Right lobe of liver (tissue), 6 donors: ENCODE results near the gene AKR1D1. TPM values are rescaled to one million over a fixed set of nuclear protein-coding genes. Genes with fewer than 3 reads are reported as not detected.

Experiments used
- ATAC-seq, 4 donors: fragments of 200-7000 bp; cut with Tn5 transposase; one replicate each; pipeline ENCODE4 v1.9.1; 2020; ENCODE audit warnings: mild to moderate bottlenecking in 4 of 4, moderate library complexity in 4 of 4
- DNase-seq, 3 donors: peaks; one replicate each; pipeline ENCODE4 v3.0.0-alpha.2; 2020
- H3K27ac ChIP-seq, 3 donors: fragments of 200-600 bp; one replicate each; pipeline ENCODE4 v1.8.0; 2022
- H3K27me3 ChIP-seq, 2 donors: fragments of 200-600 bp; one replicate each; pipeline ENCODE4 v1.8.0; 2022
- H3K36me3 ChIP-seq, 4 donors: fragments of 200-600 bp; sonication (generic) in 1 of 4; one replicate each; pipeline versions ENCODE4 v1.5.1 to v1.8.0; 2017 to 2022; ENCODE audit warnings: control low read depth in 1 of 4
- H3K4me1 ChIP-seq, 4 donors: fragments of 200-600 bp; sonication (generic) in 1 of 4; one replicate each; pipeline versions ENCODE4 v1.5.1 to v1.8.0; 2017 to 2022; ENCODE audit warnings: control low read depth in 1 of 4
- H3K4me3 ChIP-seq, 3 donors: fragments of 200-600 bp; one replicate each; pipeline ENCODE4 v1.8.0; 2022
- H3K9me3 ChIP-seq, 4 donors: fragments of 200-600 bp; sonication (generic) in 1 of 4; one replicate each; pipeline versions ENCODE4 v1.5.1 to v1.8.0; 2017 to 2022; ENCODE audit warnings: control low read depth in 1 of 4
- POLR2A ChIP-seq: fragments of 450-650 bp; IDR thresholded peaks from one replicate; pipeline ENCODE4 v1.6.1; 2017; ENCODE audit warnings: antibody characterized with exemption, mild to moderate bottlenecking
- WGBS: methylation state at CpG from one replicate; pipeline ENCODE4 v1.1.6; 2018; ENCODE audit warnings: low coverage, low lambda C conversion rate; ENCODE audit not compliant: insufficient coverage; ENCODE audit errors: missing lambda C conversion rate; 5-methylcytosine and 5-hydroxymethylcytosine counted together
- intact Hi-C, 2 donors: fragments of 100-400 bp; cut with DNase I; formaldehyde crosslinking; loops; one replicate each; pipeline versions ENCODE4 v1.11.2 to v1.14.1; 2022
- total RNA-seq, 6 experiments: library from RNA; depleted of rRNA in 2 of 6; stranded (reverse); fragments of >200 nt in 2 of 6; fragmentation: NEBNext Ultra II Directional in 3 of 6; extraction: Animal tissue kit (Norgen Biotek cat#: 25700) in 3 of 6; gene quantifications; one replicate each; pipeline versions ENCODE4 v1.1.0 to v1.2.4, GENCODE V29; 2016 to 2023
- TF ChIP-seq, protein P1 (sequence below), 4 donors: fragments of 200-600 bp in 3 of 4; fragments of 450-650 bp in 1 of 4; IDR thresholded peaks; one replicate each; pipeline versions ENCODE4 v1.5.1 to v1.8.0; 2016 to 2022; ENCODE audit warnings: antibody characterized with exemption in 4 of 4, mild to moderate bottlenecking in 2 of 4
- donor health status: DM: no; HTN: yes; CAD: no.
- donor health status: DM: no; HTN: no; CAD: no.
- donor health status: DM: no; HTN: no; CAD: no.
- donor health status: DM: no; HTN: yes; CAD: no.
- donor health status: DM: no; HTN: yes; CAD: no.

Gene AKR1D1
- total RNA-seq, 6 experiments from 2014 or later = 43.8 to 332 (median 93.6) TPM

DNA sequence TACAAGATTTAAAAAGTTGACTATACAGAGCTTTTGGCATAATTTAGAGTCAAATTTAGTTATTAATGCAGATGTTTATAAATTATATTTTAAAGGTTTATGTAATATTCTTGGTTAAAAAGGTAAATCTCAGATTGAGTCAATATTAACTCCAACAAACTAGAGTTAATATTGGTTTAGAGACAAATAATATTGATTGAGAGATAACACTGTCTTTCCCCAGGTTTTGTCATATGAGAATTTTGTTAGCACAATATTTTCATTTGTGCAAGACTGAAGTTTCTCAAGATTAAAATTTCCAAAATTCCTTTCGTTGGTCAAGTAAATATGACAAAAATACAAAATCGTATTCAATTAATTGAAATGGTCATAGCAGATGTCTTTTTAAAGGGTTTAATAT lies 12.9 kb upstream of the AKR1D1 start:
- Histone ChIP-seq H3K4me1 (peaks cover 0 to 44% (median 22%) of the 10 kb centered on the region in 4 donors), H3K36me3 (no peaks in the 10 kb centered on the region), H3K4me3 (no peak overlapping the region), H3K27ac (peak overlapping the region; percentile 0 to 64 (median 17)), H3K27me3 (no peaks in the 10 kb centered on the region), H3K9me3 (no peaks in the 10 kb centered on the region)
- WGBS = 36% methylated on average over 2 of the region's 2 CpGs
- peak in 1 of 4 donors; percentile 27 for ATAC-seq
- DNase-seq = no peak
- intact Hi-C loops = no loop called here
- TF ChIP-seq, protein P1, sequence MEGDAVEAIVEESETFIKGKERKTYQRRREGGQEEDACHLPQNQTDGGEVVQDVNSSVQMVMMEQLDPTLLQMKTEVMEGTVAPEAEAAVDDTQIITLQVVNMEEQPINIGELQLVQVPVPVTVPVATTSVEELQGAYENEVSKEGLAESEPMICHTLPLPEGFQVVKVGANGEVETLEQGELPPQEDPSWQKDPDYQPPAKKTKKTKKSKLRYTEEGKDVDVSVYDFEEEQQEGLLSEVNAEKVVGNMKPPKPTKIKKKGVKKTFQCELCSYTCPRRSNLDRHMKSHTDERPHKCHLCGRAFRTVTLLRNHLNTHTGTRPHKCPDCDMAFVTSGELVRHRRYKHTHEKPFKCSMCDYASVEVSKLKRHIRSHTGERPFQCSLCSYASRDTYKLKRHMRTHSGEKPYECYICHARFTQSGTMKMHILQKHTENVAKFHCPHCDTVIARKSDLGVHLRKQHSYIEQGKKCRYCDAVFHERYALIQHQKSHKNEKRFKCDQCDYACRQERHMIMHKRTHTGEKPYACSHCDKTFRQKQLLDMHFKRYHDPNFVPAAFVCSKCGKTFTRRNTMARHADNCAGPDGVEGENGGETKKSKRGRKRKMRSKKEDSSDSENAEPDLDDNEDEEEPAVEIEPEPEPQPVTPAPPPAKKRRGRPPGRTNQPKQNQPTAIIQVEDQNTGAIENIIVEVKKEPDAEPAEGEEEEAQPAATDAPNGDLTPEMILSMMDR (IDR thresholded peaks at IDR 0.05) = no peak
- TF ChIP-seq POLR2A = no peak

DNA sequence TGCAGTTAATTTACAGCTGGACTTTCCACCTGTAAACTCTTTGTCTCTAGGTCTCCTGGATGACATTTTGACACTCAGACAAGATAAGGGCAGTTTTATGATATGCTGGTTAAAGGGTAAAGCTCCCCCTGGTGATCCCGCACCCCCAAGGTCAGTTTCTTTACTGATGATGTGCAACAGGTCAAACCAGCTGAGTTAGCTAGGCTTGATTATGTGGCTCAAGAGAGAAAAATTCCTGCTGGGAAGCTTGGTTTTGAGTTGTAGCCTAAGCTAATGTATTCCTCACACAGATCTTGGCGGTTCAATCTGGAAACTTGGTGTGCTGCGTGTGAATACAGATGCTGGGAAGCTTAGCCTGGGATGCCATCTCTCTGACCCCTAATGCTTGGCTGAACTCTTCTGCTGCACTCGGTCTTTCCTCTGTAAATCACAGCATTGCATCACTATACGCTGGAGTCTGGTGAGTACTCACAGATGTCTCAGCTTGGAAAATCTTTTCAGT lies 11.4 kb upstream of the AKR1D1 start:
- DNase-seq = peak in 2 of 3 donors; percentile 59 to 75
- TF ChIP-seq POLR2A = no peak
- TF ChIP-seq, protein P1 (IDR thresholded peaks at IDR 0.05) = peak in 1 of 4 donors; percentile 5
- peak overlapping the region in 2 of 3 donors; percentile 36 to 64 for H3K27ac ChIP-seq
- peak overlapping the region in 2 of 3 donors; percentile 18 to 32 for H3K4me3 ChIP-seq
- no peaks in the 10 kb centered on the region for H3K36me3 ChIP-seq
- H3K27me3 ChIP-seq = no peaks in the 10 kb centered on the region
- 28% methylated on average over 5 of the region's 5 CpGs for WGBS
- ATAC-seq = peak; percentile 81 to 91 (median 86)
- no peaks in the 10 kb centered on the region for H3K9me3 ChIP-seq
- intact Hi-C loops = no loop called here
- H3K4me1 ChIP-seq = peaks cover 0 to 51% (median 25%) of the 10 kb centered on the region in 4 donors

DNA sequence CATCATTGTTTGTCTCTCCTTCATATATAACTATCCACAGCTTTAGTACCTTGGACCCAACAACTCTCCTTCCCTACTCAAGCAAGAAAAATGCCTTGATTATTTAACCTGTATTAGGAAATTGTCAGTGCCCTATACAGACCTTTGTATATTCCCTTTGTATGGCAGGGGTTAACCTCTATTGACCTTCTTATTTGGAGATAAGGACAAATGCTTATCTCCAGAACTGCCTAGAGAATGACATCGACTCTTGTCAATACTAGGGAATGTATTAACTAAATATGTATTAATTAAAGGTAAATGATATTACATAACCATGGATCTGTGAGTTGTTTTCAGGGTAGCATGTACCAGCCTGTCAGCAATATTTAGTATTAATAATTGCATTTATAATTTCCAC lies 10.4 kb upstream of the AKR1D1 start:
- TF ChIP-seq, protein P1 (IDR thresholded peaks at IDR 0.05) = no peak
- TF ChIP-seq POLR2A = no peak
- no peaks in the 10 kb centered on the region for H3K36me3 ChIP-seq
- peak overlapping the region in 2 of 3 donors; percentile 18 to 32 for H3K4me3 ChIP-seq
- intact Hi-C loops = no loop called here
- no peaks in the 10 kb centered on the region for H3K9me3 ChIP-seq
- no peak for DNase-seq
- H3K27me3 ChIP-seq = no peaks in the 10 kb centered on the region
- H3K4me1 ChIP-seq = peaks cover 0 to 47% (median 21%) of the 10 kb centered on the region in 4 donors
- ATAC-seq = no peak
- 9% methylated on average over 1 of the region's 1 CpG for whole genome bisulfite sequencing
- peak overlapping the region in 1 of 3 donors; percentile 64 for H3K27ac ChIP-seq

DNA sequence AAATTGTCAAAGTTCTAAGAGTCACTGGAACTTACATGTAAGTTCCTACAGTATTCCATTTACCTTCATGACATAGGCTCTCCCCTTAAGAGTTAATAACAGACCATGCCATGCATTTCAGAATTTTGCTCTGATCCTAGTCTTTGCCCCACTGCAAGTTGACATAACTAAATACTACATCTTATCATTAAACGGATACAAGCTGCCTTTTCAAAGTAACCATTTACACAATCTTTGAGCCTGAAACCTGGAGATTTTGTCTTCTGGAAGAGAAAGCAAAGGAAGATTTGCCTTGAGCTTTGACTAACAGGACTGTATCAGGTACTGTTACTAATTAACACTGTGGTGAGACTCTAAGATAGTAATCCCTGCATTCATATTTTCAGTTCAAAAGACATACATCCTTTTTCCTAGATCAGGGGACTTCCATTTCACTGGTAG lies 9.3 kb upstream of the AKR1D1 start:
- intact Hi-C loops = no loop called here
- Histone ChIP-seq H3K4me3 (peak overlapping the region in 1 of 3 donors; percentile 10), H3K9me3 (no peaks in the 10 kb centered on the region), H3K27ac (peak overlapping the region in 2 of 3 donors; percentile 56 to 64), H3K27me3 (no peaks in the 10 kb centered on the region), H3K36me3 (no peaks in the 10 kb centered on the region), H3K4me1 (peaks cover 0 to 47% (median 21%) of the 10 kb centered on the region in 4 donors)
- TF ChIP-seq, protein P1 (IDR thresholded peaks at IDR 0.05) = no peak
- no peak for TF ChIP-seq POLR2A
- WGBS = 24% methylated on average over 1 of the region's 1 CpG
- no peak for DNase-seq
- ATAC-seq = peak in 2 of 4 donors; percentile 10 to 35
